KMS-11 (cell line): Measurements from ENCODE around the gene NT5M.

ENCODE experiments used
- H2AFZ ChIP-seq: fragments of 200-600 bp; sonication (generic); 2 replicates; pipeline ENCODE4 v1.6.1; 2016; ENCODE audit warnings: antibody characterized with exemption, mixed run types, low read depth
- H3K27ac ChIP-seq: fragments of 200-600 bp; sonication (generic); 2 replicates; pipeline ENCODE4 v1.6.1; 2016; ENCODE audit warnings: mild to moderate bottlenecking, mixed run types
- H3K27me3 ChIP-seq: fragments of 200-600 bp; sonication (generic); 2 replicates; pipeline ENCODE4 v1.6.1; 2017; ENCODE audit warnings: mild to moderate bottlenecking, low read depth, mixed run types, moderate library complexity; ENCODE audit not compliant: insufficient read depth
- H3K36me3 ChIP-seq: fragments of 200-600 bp; sonication (generic); 2 replicates; pipeline ENCODE4 v1.6.1; 2017; ENCODE audit warnings: mild to moderate bottlenecking, mixed run types; ENCODE audit not compliant: insufficient read depth
- H3K4me1 ChIP-seq: fragments of 200-600 bp; sonication (generic); 2 replicates; pipeline ENCODE4 v1.6.1; 2016; ENCODE audit warnings: mild to moderate bottlenecking, low read depth, mixed run types; ENCODE audit not compliant: poor library complexity, severe bottlenecking
- H3K4me2 ChIP-seq: fragments of 200-600 bp; sonication (generic); 2 replicates; pipeline ENCODE4 v1.7.0; 2016; ENCODE audit warnings: mild to moderate bottlenecking, mixed run types
- H3K4me3 ChIP-seq: fragments of 200-600 bp; sonication (generic); IDR thresholded peaks from 2 replicates; pipeline ENCODE4 v1.6.1; 2017; ENCODE audit warnings: low read depth, low read length, mixed read lengths; ENCODE audit not compliant: insufficient read depth
- H3K79me2 ChIP-seq: fragments of 200-600 bp; sonication (generic); 2 replicates; pipeline ENCODE4 v1.6.1; 2016; ENCODE audit warnings: low read depth, mixed run types; ENCODE audit not compliant: insufficient read depth
- H3K9ac ChIP-seq: fragments of 200-600 bp; sonication (generic); 2 replicates; pipeline ENCODE4 v1.6.1; 2016; ENCODE audit warnings: mild to moderate bottlenecking, mixed run types
- H4K20me1 ChIP-seq: fragments of 200-600 bp; sonication (generic); 2 replicates; pipeline ENCODE4 v1.6.1; 2016; ENCODE audit warnings: mild to moderate bottlenecking, mixed run types; ENCODE audit not compliant: insufficient read depth
- CTCF ChIP-seq: fragments of 200-600 bp; sonication (generic); conservative IDR thresholded peaks from 2 replicates; pipeline ENCODE4 v1.6.1; 2017; ENCODE audit warnings: low read depth, mild to moderate bottlenecking, antibody characterized with exemption, low read length, moderate library complexity, mixed read lengths

Gene NT5M

DNA sequence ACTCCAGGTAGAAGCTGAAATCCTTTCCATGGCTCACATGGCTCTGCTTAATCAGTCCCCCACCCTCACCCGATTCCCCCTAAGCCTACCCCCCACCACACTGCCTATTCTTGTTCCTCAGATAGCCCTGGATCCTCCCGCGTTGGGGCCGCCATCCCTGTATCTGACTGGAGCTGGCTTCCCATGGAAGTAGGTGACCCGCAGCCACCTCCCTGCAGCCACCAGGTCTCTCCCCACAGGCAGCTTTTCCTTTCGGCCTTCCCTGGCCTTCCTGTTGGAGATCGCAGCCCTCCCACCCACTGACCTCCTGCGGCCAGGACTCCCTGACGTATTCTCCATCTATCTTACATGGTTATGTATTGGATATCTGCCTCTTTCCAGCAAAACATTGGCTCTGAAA is 91.3 kb downstream of the NT5M start:
- no peaks in the 10 kb centered on the region for H3K36me3 ChIP-seq
- H3K4me2 ChIP-seq = no peak overlapping the region
- no peak overlapping the region for H3K4me3 ChIP-seq
- H3K27ac ChIP-seq = no peak overlapping the region
- H3K79me2 ChIP-seq = no peaks in the 10 kb centered on the region
- no peaks in the 10 kb centered on the region for H3K27me3 ChIP-seq
- H3K4me1 ChIP-seq = no peaks in the 10 kb centered on the region
- H2AFZ ChIP-seq = no peak overlapping the region
- no peaks in the 10 kb centered on the region for H4K20me1 ChIP-seq
- no peak for TF ChIP-seq CTCF
- no peak overlapping the region for H3K9ac ChIP-seq

- TF ChIP-seq CTCF = no peak
- Histone ChIP-seq H3K27me3 (no peaks in the 10 kb centered on the region), H3K4me1 (no peaks in the 10 kb centered on the region), H3K9ac (no peak overlapping the region), H2AFZ (no peak overlapping the region), H3K36me3 (no peaks in the 10 kb centered on the region), H3K4me2 (no peak overlapping the region), H4K20me1 (no peaks in the 10 kb centered on the region), H3K79me2 (no peaks in the 10 kb centered on the region), H3K4me3 (no peak overlapping the region), H3K27ac (no peak overlapping the region)
Observed at GRCh38 chr17:17395246-17395802, 92.2 kb downstream of the NT5M start.

GRCh38 chr17:17395885-17396284 is 92.7 kb downstream of the NT5M start:
- Histone ChIP-seq H3K27me3 (no peaks in the 10 kb centered on the region), H3K79me2 (no peaks in the 10 kb centered on the region), H3K4me2 (no peak overlapping the region), H4K20me1 (no peaks in the 10 kb centered on the region), H3K4me3 (no peak overlapping the region), H3K36me3 (no peaks in the 10 kb centered on the region), H3K27ac (no peak overlapping the region), H2AFZ (no peak overlapping the region), H3K4me1 (no peaks in the 10 kb centered on the region), H3K9ac (no peak overlapping the region)
- no peak for TF ChIP-seq CTCF
